GM19467 (cell line): ENCODE results near the gene LRBA.

Experiments used
- ATAC-seq: cut with Tn5 transposase; IDR thresholded peaks from one replicate; pipeline ENCODE4 v1.9.1; 2021; ENCODE audit warnings: mild to moderate bottlenecking, moderate library complexity; ENCODE audit not compliant: unreplicated experiment

Gene LRBA

DNA sequence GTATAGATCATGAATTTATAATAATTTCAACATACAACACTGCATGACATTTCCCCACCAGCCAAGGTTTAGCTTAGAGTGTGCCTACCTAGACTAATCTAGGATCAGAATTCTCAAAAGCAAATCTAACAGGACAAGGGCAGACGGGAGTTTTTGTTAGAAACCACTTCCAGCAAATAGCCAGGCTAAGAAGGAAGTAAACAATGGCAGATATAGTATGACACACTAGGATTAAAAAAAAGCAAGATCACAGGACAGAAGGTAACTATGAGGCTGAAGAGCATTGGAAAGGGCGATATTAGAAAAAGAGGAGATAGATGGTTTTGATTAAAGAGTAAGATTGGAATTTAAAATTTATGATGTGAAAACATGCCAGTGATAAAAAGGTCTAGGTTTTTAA, 124.8 kb downstream of the LRBA start:
- no peak for ATAC-seq

DNA sequence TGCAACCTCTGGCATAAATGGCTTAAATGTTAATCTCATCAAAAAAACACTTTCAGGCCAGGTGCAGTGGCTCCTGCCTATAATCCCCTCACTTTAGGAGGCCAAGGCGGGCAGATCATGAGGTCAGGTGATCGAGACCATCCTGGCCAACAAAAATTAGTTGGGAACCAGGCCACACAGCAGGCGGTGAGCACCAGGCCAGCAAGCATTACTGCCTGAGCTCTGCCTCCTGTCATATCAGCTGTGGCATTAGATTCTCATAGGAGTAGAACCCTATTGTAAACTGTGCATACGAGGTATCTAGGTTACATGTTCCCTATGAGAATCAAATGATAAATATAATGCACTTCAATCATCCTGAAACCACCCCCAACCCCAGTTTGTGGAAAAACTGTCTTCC, 125.8 kb downstream of the LRBA start:
- ATAC-seq, result no peak

DNA sequence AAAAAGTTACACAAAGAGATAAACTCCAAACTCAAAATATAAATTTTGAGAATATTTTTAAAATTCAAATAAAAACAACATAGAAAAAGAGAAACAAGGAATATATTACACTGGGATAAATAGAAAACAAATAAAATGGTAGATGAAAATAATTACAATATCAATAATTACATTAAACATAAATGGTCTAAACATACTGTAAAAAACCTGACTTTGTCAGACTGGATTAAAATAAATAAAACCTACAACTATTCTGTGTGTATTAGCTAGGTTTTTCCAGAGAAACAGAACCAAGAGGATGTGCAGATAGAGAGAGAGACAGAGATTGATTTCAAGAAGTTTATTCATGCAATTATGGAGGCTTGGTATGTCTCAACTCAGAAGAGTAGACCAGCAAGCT, 126.5 kb downstream of the LRBA start:
- no peak for ATAC-seq

DNA sequence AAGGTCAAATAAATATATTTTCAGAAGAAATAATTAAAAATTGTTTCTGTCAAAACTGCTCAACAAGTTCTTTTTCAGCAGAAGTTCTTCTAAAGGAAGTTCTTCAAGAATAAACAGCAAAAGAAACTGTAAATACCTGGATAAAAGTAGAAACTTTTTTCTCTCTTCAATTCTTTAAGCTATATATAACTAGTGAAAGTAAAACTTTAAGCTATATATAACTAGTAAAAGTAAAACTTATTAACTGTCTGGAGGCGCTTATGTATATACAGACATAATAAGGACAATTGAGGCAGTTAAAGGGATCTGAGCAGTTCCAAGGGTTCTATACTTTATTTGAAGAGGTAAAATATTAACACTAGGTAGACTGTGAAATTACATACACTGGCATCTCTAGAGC, 126.9 kb downstream of the LRBA start:
- ATAC-seq, result no peak

DNA sequence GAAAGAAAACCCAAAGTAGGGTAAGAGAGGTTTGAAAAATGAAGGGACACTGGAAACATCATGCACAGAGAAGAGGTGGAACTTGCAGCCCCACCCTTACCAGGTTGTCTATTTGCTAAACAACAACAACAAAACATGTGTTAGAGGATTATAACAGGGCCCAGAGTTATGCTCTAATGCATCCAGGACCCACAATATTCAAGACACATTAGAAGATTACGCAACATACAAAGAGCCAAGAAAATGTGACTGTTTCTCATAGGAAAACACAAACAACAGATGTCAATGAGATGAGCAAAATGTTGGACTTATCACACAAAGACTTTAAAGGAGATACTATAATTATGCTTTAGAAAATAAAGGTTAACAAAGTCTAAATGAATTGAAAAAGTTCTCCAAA, 128.5 kb downstream of the LRBA start:
- ATAC-seq, result no peak

DNA sequence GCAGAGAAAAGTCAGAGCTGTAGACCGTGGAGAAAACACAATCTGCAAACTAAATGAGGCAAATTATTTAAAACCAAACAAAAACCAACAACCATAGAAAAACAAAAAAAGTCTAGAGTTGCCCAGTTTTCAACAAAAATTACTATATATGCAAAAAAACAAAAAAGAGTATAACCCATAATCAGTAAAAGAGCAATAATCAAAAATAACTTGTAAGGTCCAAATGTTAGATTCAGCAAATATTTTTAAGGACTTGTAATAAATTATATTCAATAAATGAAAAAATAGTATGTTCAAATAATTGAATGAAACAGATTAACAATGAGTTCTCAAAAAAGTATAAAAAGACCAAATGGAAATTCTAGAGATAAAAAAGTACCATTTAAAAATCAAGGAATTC, 130.5 kb downstream of the LRBA start:
- no peak for ATAC-seq

DNA sequence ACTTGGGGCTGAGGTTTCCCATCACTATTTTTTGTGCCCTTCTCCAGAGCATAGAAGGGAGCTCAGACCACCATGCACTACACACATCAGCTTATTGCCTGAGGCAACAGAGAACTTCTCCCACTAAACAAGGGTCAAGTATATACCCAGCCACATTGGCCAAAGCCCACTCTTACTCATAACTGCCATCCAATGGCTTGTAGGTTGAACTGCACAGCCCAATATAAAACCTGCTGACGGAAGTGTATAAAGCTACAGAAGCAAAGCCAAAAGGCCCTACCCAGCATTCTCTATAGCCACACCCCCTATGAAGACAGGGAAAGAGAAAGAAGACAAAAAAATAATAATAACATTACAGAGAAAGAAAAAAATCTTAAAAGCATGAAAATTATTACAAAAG, 139.7 kb downstream of the LRBA start:
- ATAC-seq, result no peak

DNA sequence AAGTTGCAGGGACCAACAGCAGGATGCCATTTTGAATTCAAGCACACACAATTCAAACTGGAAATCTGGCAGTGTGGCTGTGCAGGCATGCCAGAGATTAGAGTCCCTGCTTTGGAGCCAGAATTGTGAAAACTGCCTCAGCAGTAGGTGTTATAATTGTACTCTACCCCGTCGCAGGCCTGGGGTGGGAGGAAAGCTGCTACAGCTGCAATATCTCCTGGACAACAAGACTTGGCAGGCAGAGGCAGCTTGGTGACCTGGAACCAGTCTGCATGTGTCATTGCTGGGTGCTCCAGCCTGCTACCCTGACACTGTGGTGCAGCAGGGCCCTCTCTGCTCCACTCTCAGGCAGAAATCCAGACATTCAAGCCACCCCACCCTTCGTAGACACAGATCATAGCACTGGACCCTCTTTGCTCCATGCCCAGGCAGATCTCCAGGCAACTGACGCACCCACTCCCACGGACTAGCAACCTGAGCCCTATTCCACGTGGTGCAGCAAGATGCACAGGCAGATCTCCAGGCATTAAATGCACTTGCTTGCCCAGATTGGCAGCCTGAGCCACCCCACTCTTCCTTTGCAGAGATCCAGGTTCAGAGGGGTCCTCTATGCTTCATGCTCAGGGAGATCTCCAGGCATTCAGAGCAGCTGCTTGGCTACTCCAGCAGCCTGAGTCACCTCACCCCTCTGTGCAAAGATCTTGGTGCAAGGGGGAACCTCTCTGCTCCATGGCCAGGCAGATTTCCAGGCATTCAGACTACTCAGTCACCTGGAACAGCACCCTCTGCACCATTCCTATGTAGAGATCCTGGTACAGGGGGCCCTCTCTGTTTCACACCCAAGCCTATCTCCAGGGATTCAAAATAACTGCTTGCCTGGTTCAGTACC, 140.5 kb downstream of the LRBA start:
- no peak for ATAC-seq

DNA sequence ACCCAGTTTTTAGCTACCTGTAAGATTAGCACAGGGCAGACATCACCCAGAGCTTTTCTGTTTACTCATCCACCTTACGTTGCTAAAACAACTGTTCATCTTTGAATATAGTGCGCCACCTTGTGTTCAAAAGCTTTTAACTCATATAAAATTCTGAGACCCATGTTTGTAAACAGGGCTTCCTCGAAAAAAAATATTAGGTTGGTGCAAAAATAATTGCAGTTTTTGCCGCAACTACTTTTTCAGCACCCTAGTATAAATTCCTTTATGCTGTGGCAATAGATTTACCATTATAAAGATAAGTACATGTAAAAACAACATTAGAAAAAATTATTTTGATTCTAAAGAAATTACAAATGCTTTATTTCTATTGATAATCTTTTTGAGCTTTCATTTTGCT, 147.9 kb downstream of the LRBA start:
- ATAC-seq, result peak; percentile 77

DNA sequence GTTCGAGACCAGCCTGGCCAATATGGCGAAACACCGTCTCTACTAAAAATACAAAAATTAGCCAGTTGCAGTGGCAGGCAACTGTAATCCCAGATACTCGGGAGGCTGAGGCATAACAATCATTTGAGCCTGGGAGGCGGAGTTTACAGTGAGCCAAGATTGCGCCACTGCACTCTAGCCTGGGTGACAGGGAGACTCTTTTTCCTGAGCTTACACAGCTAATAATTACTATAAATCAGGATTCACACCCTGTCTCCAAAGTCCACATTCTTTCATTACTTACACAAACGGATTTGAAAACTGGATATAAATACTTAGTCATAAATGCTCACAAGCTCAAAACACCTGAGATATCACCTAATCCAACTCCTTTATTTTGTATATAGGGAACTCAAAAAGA, 151.6 kb downstream of the LRBA start:
- ATAC-seq, result no peak

DNA sequence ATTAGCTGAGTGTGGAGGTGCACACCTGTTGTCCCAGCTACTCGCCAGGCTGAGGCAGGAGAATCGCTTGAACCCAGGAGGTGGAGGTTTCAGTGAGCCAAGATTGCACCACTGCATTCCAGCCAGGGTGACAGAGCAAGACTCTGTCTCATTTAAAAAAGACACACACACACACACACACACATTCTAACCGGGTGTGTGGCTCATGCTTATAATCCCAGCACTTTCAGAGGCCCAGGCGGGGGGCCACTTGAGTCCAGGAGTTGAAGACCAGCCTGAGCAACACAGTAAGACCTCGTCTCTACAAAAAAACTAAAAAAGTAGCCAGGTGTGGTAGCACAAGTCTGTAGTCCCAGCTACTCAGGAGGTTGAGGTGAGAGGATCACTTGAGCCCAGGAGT, 152.3 kb downstream of the LRBA start:
- ATAC-seq, result no peak

DNA sequence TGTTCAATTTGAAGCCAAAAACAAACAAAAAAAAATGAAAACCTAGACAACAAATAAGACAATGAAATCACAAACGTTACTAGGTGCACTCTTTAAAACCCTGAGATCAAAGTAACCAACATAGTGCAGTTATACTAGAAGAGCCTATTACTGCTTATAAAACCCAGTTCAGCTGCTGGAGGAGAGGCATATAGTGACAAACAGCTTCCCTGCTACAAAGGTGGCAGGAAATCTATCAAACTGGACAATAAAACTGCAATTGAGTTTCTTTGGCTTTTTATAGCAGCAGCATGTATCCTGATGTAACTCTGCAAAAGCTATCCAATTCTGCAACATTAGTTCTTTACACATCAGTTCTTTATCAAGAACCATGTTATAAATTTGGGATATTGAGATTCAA, 155.6 kb downstream of the LRBA start:
- ATAC-seq, result no peak

DNA sequence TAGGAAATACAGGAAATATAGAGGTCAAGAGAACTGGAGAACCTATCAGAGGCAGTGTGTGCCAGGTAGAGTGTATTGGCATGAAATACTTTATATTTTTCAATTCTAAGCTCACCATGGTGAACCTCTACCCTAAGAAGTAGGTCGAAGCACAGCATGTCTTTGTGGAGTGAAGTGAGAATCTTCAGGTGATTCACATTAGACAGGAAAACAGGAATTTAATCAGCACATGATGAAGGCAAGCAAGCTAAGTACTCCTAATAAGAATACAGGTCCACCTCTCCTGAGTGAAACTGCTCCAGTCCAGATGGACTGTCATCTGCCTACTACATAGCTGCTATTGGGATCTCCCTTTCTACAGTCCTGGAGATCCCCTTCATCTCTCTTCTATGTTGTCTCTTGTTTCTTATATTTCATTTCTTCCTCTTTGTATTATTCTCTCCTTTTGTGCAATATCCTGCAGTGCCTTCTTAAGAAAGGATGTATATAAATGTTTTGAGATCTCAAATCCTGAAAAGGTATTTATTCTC, 159.0 kb downstream of the LRBA start:
- ATAC-seq, result no peak

DNA sequence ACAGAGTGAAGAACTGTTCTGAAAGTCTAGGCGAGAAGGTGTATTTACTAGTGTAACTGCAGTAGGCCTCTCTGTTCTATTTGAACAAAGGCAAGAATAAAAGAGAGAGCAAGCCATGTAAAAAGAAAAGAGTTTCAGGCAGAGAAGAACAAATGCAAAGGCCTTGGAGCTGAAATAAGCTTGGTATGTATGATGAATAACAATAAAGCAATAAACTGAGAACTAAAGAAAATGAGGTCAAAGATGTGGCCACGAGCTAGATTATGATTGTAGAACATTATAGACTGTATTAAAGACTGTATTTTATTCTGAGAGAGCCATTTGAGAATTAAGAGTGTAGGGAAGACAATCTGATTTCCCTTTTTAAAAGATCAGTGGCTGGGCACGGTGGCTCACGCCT, 160.5 kb downstream of the LRBA start:
- ATAC-seq, result no peak

DNA sequence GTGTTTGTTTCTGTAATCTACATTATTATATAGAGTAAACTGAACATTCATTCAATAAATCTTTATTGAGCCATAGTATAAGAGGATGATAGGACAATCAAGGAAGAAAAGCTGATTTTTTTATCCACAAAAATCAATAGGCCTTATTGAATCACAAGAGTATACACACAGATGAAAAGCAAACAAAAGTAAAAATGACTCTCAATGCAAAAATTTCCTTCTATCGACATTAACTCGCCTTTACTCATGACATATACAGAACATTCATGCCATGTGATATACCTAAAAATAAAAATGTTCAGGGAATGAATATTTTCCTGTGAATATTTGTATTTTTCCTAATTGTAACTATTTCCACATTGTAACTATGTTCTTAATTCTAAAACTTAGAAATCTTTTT, 161.2 kb downstream of the LRBA start:
- no peak for ATAC-seq

DNA sequence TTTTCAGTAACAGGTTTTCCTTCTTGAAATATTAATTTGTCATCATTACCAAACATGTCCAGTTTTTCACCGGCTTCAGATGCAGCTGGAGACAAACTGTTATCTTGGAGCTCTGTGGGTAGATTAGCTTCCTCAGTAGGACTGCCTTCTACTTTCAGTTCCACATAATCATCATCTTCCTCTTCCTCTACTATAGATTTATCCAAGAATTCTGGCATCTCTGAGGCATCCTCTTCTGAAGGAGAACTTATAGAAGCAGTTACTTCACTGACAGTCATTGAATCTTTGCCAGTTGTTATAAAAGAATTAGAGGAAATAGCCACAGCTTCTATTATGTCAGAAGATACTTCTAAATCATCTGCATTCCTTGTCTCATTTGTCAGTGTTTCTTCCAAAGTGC, 162.9 kb downstream of the LRBA start:
- ATAC-seq, result no peak

DNA sequence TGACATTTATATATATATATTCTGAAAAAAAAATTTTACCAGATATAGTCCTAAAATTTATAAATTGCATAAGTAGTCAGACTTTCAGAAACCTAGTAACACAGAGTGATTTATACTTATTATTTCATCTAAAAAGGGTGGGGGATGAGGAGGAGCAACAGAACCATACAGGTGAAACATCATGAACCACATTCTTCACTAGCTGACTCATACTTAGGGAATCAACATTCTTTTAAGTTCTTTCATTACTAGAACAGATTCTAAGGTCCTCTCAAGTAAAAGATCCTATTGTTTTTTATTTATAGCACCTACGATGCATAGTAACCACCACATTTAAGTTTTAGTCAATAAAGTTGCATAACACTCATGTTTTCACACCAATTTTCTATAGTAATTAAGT, 166.1 kb downstream of the LRBA start:
- no peak for ATAC-seq

DNA sequence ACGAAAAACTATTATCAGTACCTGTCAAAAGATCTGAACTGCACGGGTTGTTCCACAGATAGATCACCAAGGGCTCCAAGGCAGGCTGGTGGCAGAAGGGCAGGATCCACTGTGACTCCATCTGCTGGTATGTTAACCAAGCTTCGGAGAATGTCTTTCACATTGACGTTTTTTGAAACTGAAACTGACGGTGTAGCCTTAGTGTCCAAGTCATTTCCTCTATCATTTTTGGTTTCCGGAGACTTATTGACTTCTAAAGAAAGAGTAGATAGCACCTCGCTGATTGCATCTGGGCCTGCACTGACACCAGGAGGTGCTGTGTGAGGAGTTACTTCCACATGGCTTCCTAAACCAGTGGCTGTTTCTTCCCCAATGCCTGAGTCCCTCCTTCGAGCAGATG, 186.9 kb downstream of the LRBA start:
- peak; percentile 97 for ATAC-seq

DNA sequence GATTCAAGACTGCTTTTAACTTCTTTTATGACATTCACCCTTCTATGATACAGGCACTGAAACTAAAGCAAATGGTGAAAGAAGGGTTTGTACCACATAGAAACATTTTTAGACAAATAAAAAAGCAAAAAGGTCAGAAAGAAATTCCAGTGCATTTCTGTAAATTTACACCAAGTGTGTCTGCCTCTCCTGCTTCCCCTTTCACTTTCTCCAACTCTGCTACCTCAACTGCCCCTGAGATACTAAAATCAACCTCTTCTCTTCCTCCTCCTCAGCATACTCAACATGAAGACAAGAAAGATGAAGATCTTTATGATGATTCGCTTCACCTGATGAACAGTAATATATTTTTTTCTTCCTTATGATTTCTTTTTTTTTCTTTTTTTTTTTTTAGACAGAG, 187.9 kb downstream of the LRBA start:
- ATAC-seq, result no peak

DNA sequence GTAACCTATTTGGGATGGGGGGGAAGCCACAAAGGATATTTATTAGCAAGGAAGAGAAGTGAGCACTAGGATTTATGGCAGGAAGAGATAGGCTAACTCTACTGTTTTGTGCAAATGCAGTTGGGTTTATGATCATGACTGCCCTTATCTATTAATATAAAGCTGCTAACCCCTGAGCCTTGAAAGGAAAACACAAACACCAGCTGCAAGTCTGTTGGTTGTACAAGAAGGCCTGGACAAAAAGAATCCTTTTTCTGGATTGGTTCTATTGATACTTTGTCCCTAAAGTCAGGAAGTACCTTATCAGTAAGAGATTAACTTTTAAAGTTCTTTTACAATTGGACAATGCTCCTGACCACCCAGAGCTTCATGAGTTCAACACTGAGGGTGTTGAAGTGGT, 188.8 kb downstream of the LRBA start:
- ATAC-seq, result no peak

DNA sequence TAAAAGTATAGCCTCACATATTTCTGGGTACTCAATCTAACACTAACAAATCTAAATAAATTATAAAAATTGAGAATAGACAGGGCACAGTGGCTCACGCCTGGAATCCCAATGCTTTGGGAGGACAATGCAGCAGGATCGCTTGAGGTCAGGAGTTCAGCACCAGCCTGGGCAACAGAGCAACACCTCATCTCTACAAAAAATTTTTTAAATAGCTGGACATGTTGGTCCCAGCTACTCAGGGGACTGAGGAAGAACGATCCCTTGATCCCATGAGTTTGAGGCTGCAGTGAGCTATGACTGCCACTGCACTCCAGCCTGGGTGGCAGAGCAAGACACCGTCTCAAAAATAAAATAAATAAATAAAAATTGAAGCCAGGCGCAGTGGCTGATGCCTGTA, 192.7 kb downstream of the LRBA start:
- no peak for ATAC-seq

DNA sequence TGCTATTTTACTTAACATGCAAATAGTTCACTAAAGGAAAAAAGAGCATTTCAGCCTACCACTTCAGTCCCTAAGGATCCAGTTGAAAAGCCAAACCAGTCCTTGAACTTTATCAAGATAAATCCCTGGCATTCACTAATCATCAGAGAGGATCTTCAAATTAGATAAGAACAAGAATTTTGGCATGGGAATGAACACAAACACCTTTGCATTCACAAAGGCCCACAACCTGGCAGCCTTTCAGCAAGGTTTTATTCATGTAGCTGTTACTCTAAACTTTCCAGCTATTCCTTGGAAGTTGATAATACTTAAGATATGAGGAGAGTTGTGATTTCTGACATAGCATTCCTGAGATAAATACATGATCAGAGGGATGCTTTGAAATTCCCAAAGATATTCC, 193.4 kb downstream of the LRBA start:
- no peak for ATAC-seq

DNA sequence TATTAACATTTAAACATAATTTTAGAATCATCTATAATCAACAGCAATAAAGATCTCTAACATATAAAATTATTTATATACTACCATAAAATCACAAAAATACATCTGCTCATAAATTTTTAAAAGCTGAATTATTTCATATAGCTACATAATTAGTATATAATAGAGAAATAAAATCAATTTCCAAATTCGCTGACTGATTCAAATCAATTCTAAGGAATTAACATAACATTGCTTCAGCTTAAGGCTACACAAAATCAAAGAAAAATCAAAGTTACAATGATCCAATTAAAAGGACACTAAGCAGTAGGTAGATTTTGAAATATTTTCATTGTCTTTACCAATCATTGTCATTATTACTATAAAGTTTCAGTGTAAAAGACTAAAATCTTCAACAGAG, 194.7 kb downstream of the LRBA start:
- no peak for ATAC-seq
